WTC11 (cell line): ENCODE data around the gene GNAO1.

Source experiments
- ATF3 ChIP-seq: sonication (generic); formaldehyde crosslinking; conservative IDR thresholded peaks from 2 replicates; pipeline ENCODE4 v1.8.1; 2022; ENCODE audit warnings: mild to moderate bottlenecking, missing genetic modification reagents
- E2F4 ChIP-seq: sonication (generic); formaldehyde crosslinking; IDR thresholded peaks from 2 replicates; pipeline ENCODE4 v1.8.1; 2022; ENCODE audit warnings: low read depth, mild to moderate bottlenecking, moderate library complexity, missing genetic modification reagents, borderline replicate concordance
- FOXP1 ChIP-seq: sonication (generic); formaldehyde crosslinking; IDR thresholded peaks from 2 replicates; pipeline ENCODE4 v1.8.0; 2022; ENCODE audit warnings: missing genetic modification reagents, mild to moderate bottlenecking, moderate library complexity, borderline replicate concordance
- GABPB1 ChIP-seq: sonication (generic); formaldehyde crosslinking; IDR thresholded peaks from 2 replicates; pipeline ENCODE4 v1.8.1; 2023; ENCODE audit warnings: mild to moderate bottlenecking, missing genetic modification reagents
- JUN ChIP-seq: sonication (generic); formaldehyde crosslinking; IDR thresholded peaks from 2 replicates; pipeline ENCODE4 v1.8.0; 2023; ENCODE audit warnings: mild to moderate bottlenecking, missing genetic modification reagents
- MYBL2 ChIP-seq: sonication (generic); formaldehyde crosslinking; IDR thresholded peaks from 2 replicates; pipeline ENCODE4 v1.8.1; 2023; ENCODE audit warnings: mild to moderate bottlenecking, moderate library complexity, missing genetic modification reagents
- SMAD3 ChIP-seq: sonication (generic); formaldehyde crosslinking; IDR thresholded peaks from 2 replicates; pipeline ENCODE4 v1.8.0; 2022; ENCODE audit warnings: missing genetic modification reagents, mild to moderate bottlenecking, borderline replicate concordance
- TP53 ChIP-seq: sonication (generic); formaldehyde crosslinking; IDR thresholded peaks from 2 replicates; pipeline ENCODE4 v1.8.1; 2023; ENCODE audit warnings: mild to moderate bottlenecking, missing genetic modification reagents
- ZNF263 ChIP-seq: sonication (generic); formaldehyde crosslinking; IDR thresholded peaks from 2 replicates; pipeline ENCODE4 v1.8.1; 2022; ENCODE audit warnings: low read depth, mild to moderate bottlenecking, moderate library complexity, missing genetic modification reagents
- TF ChIP-seq, protein P1 (sequence below): sonication (generic); formaldehyde crosslinking; IDR thresholded peaks from 2 replicates; pipeline ENCODE4 v1.8.1; 2022; ENCODE audit warnings: missing genetic modification reagents, borderline replicate concordance
- TF ChIP-seq, protein P2 (sequence below): fragments of 200-600 bp; IDR thresholded peaks from 2 replicates; pipeline ENCODE4 v1.8.0; 2022; ENCODE audit warnings: antibody characterized with exemption

DNA sequence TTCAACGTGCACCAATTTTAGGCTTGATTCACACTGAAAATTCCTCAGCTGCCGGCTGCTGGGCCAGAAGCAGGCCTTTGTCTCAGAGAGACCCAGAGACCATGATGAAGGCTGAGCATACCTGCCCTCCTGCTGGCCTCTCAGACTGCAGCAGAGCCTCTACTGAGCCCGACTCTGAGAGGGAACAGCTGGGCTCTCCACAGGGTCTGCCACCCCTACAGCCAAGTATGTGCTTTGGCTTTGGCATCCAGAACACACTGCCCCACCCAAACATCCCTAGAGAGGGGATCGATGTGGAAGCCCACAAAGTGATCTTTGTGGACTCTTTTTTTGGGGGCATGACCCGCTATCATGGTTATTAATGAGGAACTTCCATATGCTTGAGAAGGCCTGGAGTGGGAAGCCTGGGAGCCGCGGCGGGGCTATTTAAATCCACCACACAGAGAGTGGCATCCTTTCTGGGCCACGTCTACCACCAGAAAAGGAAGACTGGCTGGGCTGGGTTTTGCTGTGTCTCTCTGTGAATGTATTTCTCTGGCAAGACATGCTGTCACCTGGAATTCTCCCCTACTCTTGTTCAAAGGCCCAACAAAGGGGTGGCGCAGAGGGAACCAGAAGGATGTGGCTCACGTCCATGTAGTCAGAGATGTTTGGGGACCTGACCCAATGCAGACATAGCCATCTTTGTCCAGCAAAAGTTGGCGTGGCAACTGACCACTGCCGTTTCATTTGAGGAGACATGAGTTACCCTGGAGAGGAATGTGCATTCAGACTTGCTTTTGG, 69.3 kb downstream of the GNAO1 start:
- TF ChIP-seq, protein P1, sequence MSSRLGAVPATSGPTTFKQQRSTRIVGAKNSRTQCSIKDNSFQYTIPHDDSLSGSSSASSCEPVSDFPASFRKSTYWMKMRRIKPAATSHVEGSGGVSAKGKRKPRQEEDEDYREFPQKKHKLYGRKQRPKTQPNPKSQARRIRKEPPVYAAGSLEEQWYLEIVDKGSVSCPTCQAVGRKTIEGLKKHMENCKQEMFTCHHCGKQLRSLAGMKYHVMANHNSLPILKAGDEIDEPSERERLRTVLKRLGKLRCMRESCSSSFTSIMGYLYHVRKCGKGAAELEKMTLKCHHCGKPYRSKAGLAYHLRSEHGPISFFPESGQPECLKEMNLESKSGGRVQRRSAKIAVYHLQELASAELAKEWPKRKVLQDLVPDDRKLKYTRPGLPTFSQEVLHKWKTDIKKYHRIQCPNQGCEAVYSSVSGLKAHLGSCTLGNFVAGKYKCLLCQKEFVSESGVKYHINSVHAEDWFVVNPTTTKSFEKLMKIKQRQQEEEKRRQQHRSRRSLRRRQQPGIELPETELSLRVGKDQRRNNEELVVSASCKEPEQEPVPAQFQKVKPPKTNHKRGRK (CRISPR knock-in tag) = no peak
- TF ChIP-seq, protein P2, sequence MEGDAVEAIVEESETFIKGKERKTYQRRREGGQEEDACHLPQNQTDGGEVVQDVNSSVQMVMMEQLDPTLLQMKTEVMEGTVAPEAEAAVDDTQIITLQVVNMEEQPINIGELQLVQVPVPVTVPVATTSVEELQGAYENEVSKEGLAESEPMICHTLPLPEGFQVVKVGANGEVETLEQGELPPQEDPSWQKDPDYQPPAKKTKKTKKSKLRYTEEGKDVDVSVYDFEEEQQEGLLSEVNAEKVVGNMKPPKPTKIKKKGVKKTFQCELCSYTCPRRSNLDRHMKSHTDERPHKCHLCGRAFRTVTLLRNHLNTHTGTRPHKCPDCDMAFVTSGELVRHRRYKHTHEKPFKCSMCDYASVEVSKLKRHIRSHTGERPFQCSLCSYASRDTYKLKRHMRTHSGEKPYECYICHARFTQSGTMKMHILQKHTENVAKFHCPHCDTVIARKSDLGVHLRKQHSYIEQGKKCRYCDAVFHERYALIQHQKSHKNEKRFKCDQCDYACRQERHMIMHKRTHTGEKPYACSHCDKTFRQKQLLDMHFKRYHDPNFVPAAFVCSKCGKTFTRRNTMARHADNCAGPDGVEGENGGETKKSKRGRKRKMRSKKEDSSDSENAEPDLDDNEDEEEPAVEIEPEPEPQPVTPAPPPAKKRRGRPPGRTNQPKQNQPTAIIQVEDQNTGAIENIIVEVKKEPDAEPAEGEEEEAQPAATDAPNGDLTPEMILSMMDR = no peak
- no peak for TF ChIP-seq TP53 (CRISPR knock-in tag)
- TF ChIP-seq MYBL2 (CRISPR knock-in tag) = no peak
- TF ChIP-seq SMAD3 = no peak
- TF ChIP-seq GABPB1 = no peak
- no peak for TF ChIP-seq JUN (CRISPR knock-in tag)
- TF ChIP-seq E2F4 = no peak
- TF ChIP-seq FOXP1 (CRISPR knock-in tag) = no peak
- TF ChIP-seq ATF3 (CRISPR knock-in tag) = no peak
- TF ChIP-seq ZNF263 (CRISPR knock-in tag) = no peak
